ENCODE measurements around the gene BPGM. TPM values are rescaled to one million over a fixed set of nuclear protein-coding genes. Genes with fewer than 3 reads are reported as not detected.

BPGM gene
- total and polyA plus RNA-seq, 4 donors: 14.3 to 59.8 (median 19.5) TPM

DNA sequence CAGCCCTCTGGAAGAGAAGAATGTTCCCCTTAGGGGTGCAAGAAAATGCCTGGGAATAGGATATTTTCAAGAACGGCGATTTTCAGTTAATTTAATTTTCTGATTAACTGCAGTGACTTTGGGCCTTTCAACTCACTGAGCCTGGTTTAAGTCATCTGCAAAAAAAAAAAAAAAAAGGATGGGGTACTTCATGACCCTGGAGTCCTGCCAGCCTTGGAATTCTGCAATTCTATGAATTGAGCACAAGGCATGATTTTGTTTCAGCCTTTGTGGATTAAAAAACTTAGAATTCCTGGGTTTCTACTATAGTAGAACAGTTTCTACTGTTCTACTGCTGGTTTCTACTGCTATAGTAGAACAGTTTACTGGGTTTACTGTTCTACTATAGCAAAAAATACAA is 74.5 kb downstream of the BPGM start:
- Histone ChIP-seq H3K36me3 (ENCODE audit: control insufficient read depth in 4 of 4, insufficient read depth in 4 of 4, low read length in 4 of 4) (no peaks in the 10 kb centered on the region), H3K4me3 (no peak overlapping the region), H3K9ac (ENCODE audit: insufficient read depth in 1 of 2, low read length in 2 of 2) (no peak overlapping the region), H3K27me3 (ENCODE audit: control insufficient read depth in 3 of 3, insufficient read depth in 3 of 3, low read length in 2 of 3) (no peaks in the 10 kb centered on the region), H3K9me3 (ENCODE audit: control insufficient read depth in 4 of 4, insufficient read depth in 3 of 4, low read length in 3 of 4) (peaks cover 0 to 2% (median 0%) of the 10 kb centered on the region in 4 donors), H3K4me1 (ENCODE audit: control insufficient read depth in 5 of 5, insufficient read depth in 5 of 5, low read length in 5 of 5) (peaks cover 0 to 14% (median 2%) of the 10 kb centered on the region in 5 donors), H3K27ac (ENCODE audit: low read depth in 1 of 2, low read length in 1 of 2) (peak overlapping the region in 1 of 2 donors; percentile 61)
- 44 to 76% methylated on average over 2 of the region's 2 CpGs for WGBS, 2 donors
- DNase-seq (peak in 2 of 3 donors; percentile 26 to 45), ATAC-seq (ENCODE audit: insufficient read depth, low FRiP score) (no peak)
- TF ChIP-seq CTCF (IDR thresholded peaks at IDR 0.05; ENCODE audit: control extremely low read depth, extremely low read depth): no peak

DNA sequence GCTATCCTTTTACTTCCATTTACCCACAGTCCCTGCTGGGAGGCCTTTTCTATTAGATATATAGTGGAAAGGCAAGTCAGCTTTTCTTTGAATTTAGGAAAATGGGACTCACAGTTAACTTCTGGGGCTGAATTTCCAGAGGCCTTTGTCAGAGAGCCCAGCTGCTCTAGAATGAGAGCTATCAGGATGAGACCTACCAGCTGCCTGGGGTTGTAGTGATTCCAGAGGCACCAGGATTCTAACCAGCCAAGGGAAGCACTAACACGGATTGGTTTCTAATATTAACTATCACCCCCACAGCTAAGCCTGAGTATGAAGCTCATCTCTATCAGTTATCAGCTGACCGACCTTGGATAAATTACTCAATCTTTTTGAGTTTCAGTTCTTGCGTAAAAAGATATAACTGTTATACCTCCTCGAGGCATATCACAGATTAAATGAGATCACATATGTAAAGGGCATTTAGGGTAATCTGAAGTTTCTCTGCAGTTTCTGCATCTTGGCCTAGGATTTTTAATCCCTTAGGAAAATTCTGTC is 76.2 kb downstream of the BPGM start:
- no peak overlapping the region for H3K27ac ChIP-seq (ENCODE audit: low read depth in 1 of 2, low read length in 1 of 2)
- peaks cover 0 to 14% (median 2%) of the 10 kb centered on the region in 5 donors for H3K4me1 ChIP-seq (ENCODE audit: control insufficient read depth in 5 of 5, insufficient read depth in 5 of 5, low read length in 5 of 5)
- H3K27me3 ChIP-seq (ENCODE audit: control insufficient read depth in 3 of 3, insufficient read depth in 3 of 3, low read length in 2 of 3): no peaks in the 10 kb centered on the region
- peak in 2 of 3 donors; percentile 34 to 49 for DNase-seq
- no peak overlapping the region for H3K4me3 ChIP-seq
- no peaks in the 10 kb centered on the region for H3K36me3 ChIP-seq (ENCODE audit: control insufficient read depth in 4 of 4, insufficient read depth in 4 of 4, low read length in 4 of 4)
- no peak for TF ChIP-seq CTCF (IDR thresholded peaks at IDR 0.05; ENCODE audit: control extremely low read depth, extremely low read depth)
- no peak overlapping the region for H3K9ac ChIP-seq (ENCODE audit: insufficient read depth in 1 of 2, low read length in 2 of 2)
- no peak for ATAC-seq (ENCODE audit: insufficient read depth, low FRiP score)
- WGBS, 2 donors: 65 to 76% methylated on average over 4 of the region's 4 CpGs
- no peaks in the 10 kb centered on the region for H3K9me3 ChIP-seq (ENCODE audit: control insufficient read depth in 4 of 4, insufficient read depth in 3 of 4, low read length in 3 of 4)

DNA sequence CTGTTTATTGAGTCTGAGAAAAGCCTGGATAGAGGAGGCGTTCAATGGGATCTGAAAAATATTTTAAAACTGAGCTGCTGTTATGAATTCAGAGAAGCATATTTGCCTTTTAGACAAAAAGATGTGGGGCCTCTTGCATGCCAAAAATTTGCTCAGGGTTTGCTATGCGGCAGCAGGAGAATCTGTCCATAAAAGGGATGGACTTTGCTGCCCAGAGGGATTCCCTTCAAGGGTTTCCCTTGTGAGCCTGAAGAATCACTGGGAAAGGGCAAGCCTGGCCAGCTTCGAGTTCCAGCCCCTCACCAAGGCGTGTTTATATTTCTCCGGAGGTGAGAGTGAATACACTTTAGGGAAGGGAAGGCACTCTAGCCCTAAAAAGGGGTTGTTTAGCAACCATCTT is 77.2 kb downstream of the BPGM start:
- H3K4me1 ChIP-seq (ENCODE audit: control insufficient read depth in 5 of 5, insufficient read depth in 5 of 5, low read length in 5 of 5): peaks cover 0 to 14% (median 2%) of the 10 kb centered on the region in 5 donors
- no peak for DNase-seq
- WGBS, 2 donors: 80 to 93% methylated on average over 5 of the region's 5 CpGs
- no peak overlapping the region for H3K9ac ChIP-seq (ENCODE audit: insufficient read depth in 1 of 2, low read length in 2 of 2)
- ATAC-seq (ENCODE audit: insufficient read depth, low FRiP score): no peak
- no peaks in the 10 kb centered on the region for H3K36me3 ChIP-seq (ENCODE audit: control insufficient read depth in 4 of 4, insufficient read depth in 4 of 4, low read length in 4 of 4)
- H3K27me3 ChIP-seq (ENCODE audit: control insufficient read depth in 3 of 3, insufficient read depth in 3 of 3, low read length in 2 of 3): no peaks in the 10 kb centered on the region
- H3K27ac ChIP-seq (ENCODE audit: low read depth in 1 of 2, low read length in 1 of 2): no peak overlapping the region
- no peak overlapping the region for H3K4me3 ChIP-seq
- no peak for TF ChIP-seq CTCF (IDR thresholded peaks at IDR 0.05; ENCODE audit: control extremely low read depth, extremely low read depth)
- H3K9me3 ChIP-seq (ENCODE audit: control insufficient read depth in 4 of 4, insufficient read depth in 3 of 4, low read length in 3 of 4): no peaks in the 10 kb centered on the region

DNA sequence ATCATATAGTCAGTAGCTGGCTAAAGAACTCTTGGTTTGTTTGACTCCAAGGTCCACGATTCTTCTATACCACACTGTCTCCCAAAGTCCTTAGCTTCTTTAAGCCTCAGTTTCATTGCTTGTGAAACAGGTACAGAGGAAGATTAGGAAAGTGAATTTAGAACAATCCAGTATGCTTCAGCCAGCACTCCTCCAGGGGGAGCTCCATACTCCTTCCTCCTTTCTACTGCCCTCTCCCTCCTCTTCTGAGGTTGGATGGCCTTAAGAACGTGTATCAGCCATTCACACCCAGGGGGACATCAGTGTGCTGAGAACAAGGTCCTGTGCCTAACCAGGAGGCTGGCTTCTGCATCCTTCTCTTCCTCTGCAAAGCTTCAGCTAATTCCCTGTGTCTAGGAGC is 78.0 kb downstream of the BPGM start:
- ATAC-seq (ENCODE audit: insufficient read depth, low FRiP score) (no peak), DNase-seq (no peak)
- no peak for TF ChIP-seq CTCF (IDR thresholded peaks at IDR 0.05; ENCODE audit: control extremely low read depth, extremely low read depth)
- 49 to 51% methylated on average over 2 of the region's 2 CpGs for WGBS, 2 donors
- no peak overlapping the region for H3K27ac ChIP-seq (ENCODE audit: low read depth in 1 of 2, low read length in 1 of 2)
- no peaks in the 10 kb centered on the region for H3K36me3 ChIP-seq (ENCODE audit: control insufficient read depth in 4 of 4, insufficient read depth in 4 of 4, low read length in 4 of 4)
- H3K9ac ChIP-seq (ENCODE audit: insufficient read depth in 1 of 2, low read length in 2 of 2): no peak overlapping the region
- no peak overlapping the region for H3K4me3 ChIP-seq
- peaks cover 0 to 14% (median 0%) of the 10 kb centered on the region in 5 donors for H3K4me1 ChIP-seq (ENCODE audit: control insufficient read depth in 5 of 5, insufficient read depth in 5 of 5, low read length in 5 of 5)
- no peaks in the 10 kb centered on the region for H3K9me3 ChIP-seq (ENCODE audit: control insufficient read depth in 4 of 4, insufficient read depth in 3 of 4, low read length in 3 of 4)
- no peaks in the 10 kb centered on the region for H3K27me3 ChIP-seq (ENCODE audit: control insufficient read depth in 3 of 3, insufficient read depth in 3 of 3, low read length in 2 of 3)
